ENCODE measurements around the gene OVOL2. TPM values are rescaled to one million over a fixed set of nuclear protein-coding genes. Genes with fewer than 3 reads are reported as not detected.

OVOL2 gene
- total RNA-seq, 2 donors from 2014 or later, result 3.6 to 15.8 TPM

GRCh38 chr20:18066421-18067333 is 9.0 kb upstream of the OVOL2 start:
- Histone ChIP-seq H3K27ac (no peak overlapping the region), H3K9me3 (no peaks in the 10 kb centered on the region), H3K27me3 (no peaks in the 10 kb centered on the region), H3K4me1 (no peaks in the 10 kb centered on the region), H3K36me3 (replicated peaks in 1 of 2; ENCODE audit: insufficient read depth in 1 of 2, low read depth in 2 of 2) (no peaks in the 10 kb centered on the region), H3K4me3 (no peak overlapping the region)
- ATAC-seq (no peak), DNase-seq (no peak)
- no peak for TF ChIP-seq POLR2A (IDR thresholded peaks at IDR 0.05)
- peak in 1 of 7 experiments; percentile 8 for TF ChIP-seq CTCF (IDR thresholded peaks at IDR 0.05)
- intact Hi-C loops (cut with DNase I), result no loop called here
- 64 to 67% methylated on average over 13 of the region's 13 CpGs for WGBS, 2 donors

- intact Hi-C loops (cut with DNase I), result no loop called here
- Histone ChIP-seq H3K4me1 (peaks cover 11% of the 10 kb centered on the region), H3K27ac (no peak overlapping the region), H3K9me3 (no peaks in the 10 kb centered on the region), H3K36me3 (replicated peaks in 1 of 2; ENCODE audit: insufficient read depth in 1 of 2, low read depth in 2 of 2) (no peaks in the 10 kb centered on the region), H3K27me3 (no peaks in the 10 kb centered on the region), H3K4me3 (no peak overlapping the region)
- WGBS, 2 donors, result 91 to 92% methylated on average over 6 of the region's 6 CpGs
- no peak for DNase-seq
- TF ChIP-seq POLR2A (IDR thresholded peaks at IDR 0.05), result no peak
- no peak for TF ChIP-seq CTCF (IDR thresholded peaks at IDR 0.05)
- no peak for ATAC-seq
Measured at GRCh38 chr20:18063676-18064075, 6.0 kb upstream of the OVOL2 start.

GRCh38 chr20:18059603-18060002 is 1.9 kb upstream of the OVOL2 start:
- no peaks in the 10 kb centered on the region for H3K9me3 ChIP-seq
- intact Hi-C loops (cut with DNase I), result loop anchor here (10.0 kb wide), 1 partner anchor 75 kb away; the partner anchor contains the start of genes KAT14 and PET117
- no peaks in the 10 kb centered on the region for H3K36me3 ChIP-seq (replicated peaks in 1 of 2; ENCODE audit: insufficient read depth in 1 of 2, low read depth in 2 of 2)
- no peaks in the 10 kb centered on the region for H3K27me3 ChIP-seq
- H3K27ac ChIP-seq, result peak overlapping the region in 3 of 4 donors; percentile 81 to 86 (median 85)
- ATAC-seq (no peak), DNase-seq (no peak)
- H3K4me3 ChIP-seq, result no peak overlapping the region
- TF ChIP-seq CTCF (IDR thresholded peaks at IDR 0.05) (no peak), POLR2A (IDR thresholded peaks at IDR 0.05) (no peak)
- WGBS, 2 donors, result 21% methylated on average over 2 of the region's 2 CpGs
- peaks cover 28% of the 10 kb centered on the region for H3K4me1 ChIP-seq

GRCh38 chr20:18058661-18059467 is 1.1 kb upstream of the OVOL2 start:
- DNase-seq (peak; percentile 59 to 76 (median 65)), ATAC-seq (peak; percentile 47)
- Histone ChIP-seq H3K4me3 (peak overlapping the region in 1 of 2 donors; percentile 17), H3K27ac (peak overlapping the region; percentile 72 to 86 (median 83)), H3K9me3 (no peaks in the 10 kb centered on the region), H3K27me3 (no peaks in the 10 kb centered on the region), H3K4me1 (peaks cover 28% of the 10 kb centered on the region), H3K36me3 (replicated peaks in 1 of 2; ENCODE audit: insufficient read depth in 1 of 2, low read depth in 2 of 2) (no peaks in the 10 kb centered on the region)
- intact Hi-C loops (cut with DNase I), result loop anchor here (10.0 kb wide), 1 partner anchor 76 kb away; the partner anchor contains the start of genes KAT14 and PET117
- TF ChIP-seq CTCF (IDR thresholded peaks at IDR 0.05) (peak in 1 of 7 experiments; percentile 19), POLR2A (IDR thresholded peaks at IDR 0.05) (peak in 2 of 3 donors; percentile 32 to 46)
- 2 to 6% methylated on average over 17 to 46 of the region's 46 CpGs for WGBS, 2 donors
